ENCODE data around the gene PWP1.

Gene PWP1

DNA sequence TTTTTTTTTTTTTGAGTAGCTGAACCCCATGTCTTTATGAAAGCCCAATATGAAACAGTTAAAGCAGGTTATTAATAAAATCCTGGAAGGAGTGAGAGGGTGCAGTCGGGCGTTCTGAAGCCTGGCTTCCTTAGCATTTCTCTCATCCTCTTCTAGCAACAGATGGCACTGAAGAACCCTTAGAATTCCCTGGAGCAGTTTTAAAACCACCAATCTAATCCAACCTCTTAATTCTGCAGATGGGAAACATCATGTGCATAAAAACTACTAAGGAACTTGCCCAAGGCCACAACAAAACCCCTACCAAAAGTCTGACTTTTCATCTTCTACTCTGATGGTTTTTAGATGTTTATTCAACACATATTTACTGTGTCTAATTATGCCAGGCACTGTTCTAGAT lies 50.2 kb downstream of the PWP1 start:
- no peak overlapping the region for H3K27ac ChIP-seq (ENCODE audit: low read depth, low read length)
- no peaks in the 10 kb centered on the region for H3K4me1 ChIP-seq (ENCODE audit: control insufficient read depth, insufficient read depth, low read length, unreplicated experiment)
- no peak overlapping the region for H3K4me3 ChIP-seq (ENCODE audit: low read depth, low read length)
- H2AFZ ChIP-seq (ENCODE audit: low read length, unreplicated experiment): no peak overlapping the region
- peaks cover 38% of the 10 kb centered on the region for H3K36me3 ChIP-seq (ENCODE audit: insufficient read depth, low read length)
- no peaks in the 10 kb centered on the region for H3K27me3 ChIP-seq (ENCODE audit: insufficient read depth, low read length)
- no peaks in the 10 kb centered on the region for H3K79me2 ChIP-seq (ENCODE audit: control insufficient read depth, insufficient read depth, low read length, unreplicated experiment)

DNA sequence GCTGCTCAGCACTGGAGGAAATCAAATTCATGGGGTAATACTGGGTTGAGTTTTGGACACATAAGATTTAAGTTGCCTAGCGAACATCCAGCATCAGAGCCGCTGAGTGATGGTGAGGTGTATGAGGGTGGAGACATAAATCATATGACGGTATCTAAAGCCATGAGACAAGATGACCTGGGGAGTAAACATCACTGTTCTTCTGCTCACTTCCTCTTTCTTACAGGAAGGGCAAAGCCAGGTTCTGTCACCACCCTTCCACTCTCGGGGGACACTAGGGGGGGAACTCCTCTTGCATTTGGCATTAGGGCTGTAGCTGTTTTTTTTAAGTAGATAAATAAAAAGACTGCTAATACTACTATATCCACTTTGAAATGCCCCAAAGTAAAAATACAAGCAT lies 51.3 kb downstream of the PWP1 start:
- Histone ChIP-seq H3K4me1 (ENCODE audit: control insufficient read depth, insufficient read depth, low read length, unreplicated experiment) (no peaks in the 10 kb centered on the region), H3K4me3 (ENCODE audit: low read depth, low read length) (no peak overlapping the region), H2AFZ (ENCODE audit: low read length, unreplicated experiment) (no peak overlapping the region), H3K36me3 (ENCODE audit: insufficient read depth, low read length) (peaks cover 50% of the 10 kb centered on the region), H3K27ac (ENCODE audit: low read depth, low read length) (no peak overlapping the region), H3K79me2 (ENCODE audit: control insufficient read depth, insufficient read depth, low read length, unreplicated experiment) (no peaks in the 10 kb centered on the region), H3K27me3 (ENCODE audit: insufficient read depth, low read length) (no peaks in the 10 kb centered on the region)

DNA sequence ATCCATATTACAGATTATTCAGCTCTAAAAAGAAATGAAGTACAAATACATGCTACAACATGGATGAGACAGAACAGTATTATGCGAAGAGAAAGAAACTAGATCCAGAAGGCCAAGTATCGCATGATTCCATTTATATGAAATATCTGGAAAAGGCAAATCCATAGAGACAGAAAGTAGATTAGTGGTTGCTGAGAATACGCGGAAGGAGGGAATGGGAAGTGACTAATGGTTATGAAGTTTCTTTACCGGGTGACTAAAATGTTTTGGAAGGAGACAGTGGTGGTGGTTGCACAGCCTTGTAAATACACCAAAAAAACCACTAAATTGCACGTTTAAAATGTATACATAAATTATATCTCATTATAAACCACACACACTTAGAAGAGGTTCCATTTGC lies 62.9 kb downstream of the PWP1 start:
- H3K36me3 ChIP-seq (ENCODE audit: insufficient read depth, low read length): peaks cover 32% of the 10 kb centered on the region

GRCh38 chr12:107749083-107749482 lies 63.5 kb downstream of the PWP1 start:
- peak overlapping the region; percentile 90 for H3K27ac ChIP-seq (ENCODE audit: low read depth, low read length)
- H3K4me3 ChIP-seq (ENCODE audit: low read depth, low read length): peak overlapping the region; percentile 69
- H3K36me3 ChIP-seq (ENCODE audit: insufficient read depth, low read length): peaks cover 30% of the 10 kb centered on the region
- H3K27me3 ChIP-seq (ENCODE audit: insufficient read depth, low read length): no peaks in the 10 kb centered on the region
- peaks cover 41% of the 10 kb centered on the region for H3K4me1 ChIP-seq (ENCODE audit: control insufficient read depth, insufficient read depth, low read length, unreplicated experiment)
- peaks cover 28% of the 10 kb centered on the region for H3K79me2 ChIP-seq (ENCODE audit: control insufficient read depth, insufficient read depth, low read length, unreplicated experiment)
- H2AFZ ChIP-seq (ENCODE audit: low read length, unreplicated experiment): no peak overlapping the region

More for the DNA sequence above, 62.9 kb downstream of the PWP1 start:
- Histone ChIP-seq H3K27ac (ENCODE audit: low read depth, low read length) (peak overlapping the region; percentile 90), H3K27me3 (ENCODE audit: insufficient read depth, low read length) (no peaks in the 10 kb centered on the region), H3K4me3 (ENCODE audit: low read depth, low read length) (peak overlapping the region; percentile 69), H2AFZ (ENCODE audit: low read length, unreplicated experiment) (peak overlapping the region; percentile 12), H3K79me2 (ENCODE audit: control insufficient read depth, insufficient read depth, low read length, unreplicated experiment) (peaks cover 28% of the 10 kb centered on the region), H3K4me1 (ENCODE audit: control insufficient read depth, insufficient read depth, low read length, unreplicated experiment) (peaks cover 41% of the 10 kb centered on the region)

DNA sequence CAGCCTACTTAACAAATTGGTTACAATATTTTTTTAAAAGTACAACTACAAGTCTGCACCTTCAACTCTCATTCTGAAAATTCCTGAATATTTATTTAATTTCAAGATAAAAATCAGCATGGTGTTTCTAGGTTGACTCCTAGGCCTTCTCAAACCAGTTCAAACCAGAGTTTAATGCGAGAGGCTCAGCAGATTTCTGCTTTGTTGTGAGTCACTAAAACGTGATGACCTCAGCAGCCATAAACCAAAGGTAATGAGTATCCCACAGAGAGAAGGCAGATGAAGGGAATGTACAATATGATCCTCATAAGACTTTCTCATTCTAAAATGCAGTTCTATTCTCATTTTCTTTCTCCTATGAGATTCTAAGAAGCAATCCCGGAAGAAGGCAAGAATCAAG lies 73.8 kb downstream of the PWP1 start:
- H3K27ac ChIP-seq (ENCODE audit: low read depth, low read length): peak overlapping the region; percentile 90
- H3K79me2 ChIP-seq (ENCODE audit: control insufficient read depth, insufficient read depth, low read length, unreplicated experiment): peaks cover 48% of the 10 kb centered on the region
- peaks cover 15% of the 10 kb centered on the region for H3K36me3 ChIP-seq (ENCODE audit: insufficient read depth, low read length)
- peak overlapping the region; percentile 42 for H2AFZ ChIP-seq (ENCODE audit: low read length, unreplicated experiment)
- peaks cover 5% of the 10 kb centered on the region; the same call in 1 of the 2 replicates for H3K27me3 ChIP-seq (ENCODE audit: insufficient read depth, low read length)
- peak overlapping the region; percentile 94 for H3K4me3 ChIP-seq (ENCODE audit: low read depth, low read length)
- peaks cover 11% of the 10 kb centered on the region for H3K4me1 ChIP-seq (ENCODE audit: control insufficient read depth, insufficient read depth, low read length, unreplicated experiment)

GRCh38 chr12:107760207-107760808 lies 74.7 kb downstream of the PWP1 start:
- Histone ChIP-seq H2AFZ (ENCODE audit: low read length, unreplicated experiment) (peak overlapping the region; percentile 64), H3K79me2 (ENCODE audit: control insufficient read depth, insufficient read depth, low read length, unreplicated experiment) (peaks cover 44% of the 10 kb centered on the region), H3K27ac (ENCODE audit: low read depth, low read length) (peak overlapping the region; percentile 90), H3K4me3 (ENCODE audit: low read depth, low read length) (peak overlapping the region; percentile 94), H3K4me1 (ENCODE audit: control insufficient read depth, insufficient read depth, low read length, unreplicated experiment) (peaks cover 11% of the 10 kb centered on the region), H3K36me3 (ENCODE audit: insufficient read depth, low read length) (peaks cover 8% of the 10 kb centered on the region; the same call in 1 of the 2 replicates), H3K27me3 (ENCODE audit: insufficient read depth, low read length) (peaks cover 11% of the 10 kb centered on the region; the same call in 1 of the 2 replicates)

DNA sequence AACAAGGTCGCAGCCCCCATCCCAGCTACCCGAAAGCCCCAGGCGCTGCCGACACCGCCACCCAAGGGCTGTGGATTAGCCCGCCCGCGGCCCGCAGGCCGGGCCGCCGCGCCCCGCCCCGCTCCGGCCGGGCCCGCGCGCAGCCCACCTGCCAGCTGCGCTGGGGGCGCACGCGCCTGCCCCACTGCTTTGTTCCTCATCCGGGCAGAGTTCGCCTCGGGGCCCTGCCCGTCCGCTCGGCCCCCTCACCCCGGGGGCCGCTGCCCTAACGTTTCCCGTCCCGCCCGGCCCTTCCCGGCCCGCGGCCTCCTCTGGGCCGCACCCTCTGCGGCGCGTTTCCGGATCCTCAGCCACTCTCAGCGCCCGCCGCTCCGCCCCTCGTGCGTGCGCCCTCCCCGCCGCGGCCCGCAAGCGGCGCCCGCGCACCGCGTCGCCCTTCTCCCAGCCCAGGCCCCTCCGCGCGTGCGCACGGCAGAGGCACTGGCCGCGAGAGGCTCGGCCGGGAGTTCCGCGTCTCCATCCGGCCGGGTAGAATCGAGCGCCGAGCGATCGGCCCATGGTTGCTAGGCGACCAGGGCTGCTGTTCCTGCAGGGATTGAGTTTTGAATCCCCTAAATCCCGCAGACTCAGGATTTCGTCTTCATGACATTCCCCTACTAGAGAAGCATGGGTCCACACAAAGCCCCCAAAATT lies 75.4 kb downstream of the PWP1 start, which contains the start of gene PRDM4:
PRDM4 (minus strand) TSS at position 329 of the 693 bp plus-strand sequence. CDS start 622 bp downstream, outside the sequence.
- Histone ChIP-seq H3K27me3 (ENCODE audit: insufficient read depth, low read length) (peaks cover 15% of the 10 kb centered on the region; the same call in 1 of the 2 replicates), H3K4me1 (ENCODE audit: control insufficient read depth, insufficient read depth, low read length, unreplicated experiment) (peaks cover 11% of the 10 kb centered on the region), H3K27ac (ENCODE audit: low read depth, low read length) (peak within 1 kb of the TSS; percentile 90), H2AFZ (ENCODE audit: low read length, unreplicated experiment) (peak within 1 kb of the TSS; percentile 91), H3K79me2 (ENCODE audit: control insufficient read depth, insufficient read depth, low read length, unreplicated experiment) (peaks cover 44% of the 10 kb centered on the region), H3K4me3 (ENCODE audit: low read depth, low read length) (peak within 1 kb of the TSS; percentile 94), H3K36me3 (ENCODE audit: insufficient read depth, low read length) (peaks cover 8% of the 10 kb centered on the region; the same call in 1 of the 2 replicates)

- peaks cover 40% of the 10 kb centered on the region for H3K79me2 ChIP-seq (ENCODE audit: control insufficient read depth, insufficient read depth, low read length, unreplicated experiment)
- H3K36me3 ChIP-seq (ENCODE audit: insufficient read depth, low read length): peaks cover 5% of the 10 kb centered on the region; the same call in 1 of the 2 replicates
- no peak overlapping the region for H3K27ac ChIP-seq (ENCODE audit: low read depth, low read length)
- H3K4me3 ChIP-seq (ENCODE audit: low read depth, low read length): peak overlapping the region; percentile 94
- H3K4me1 ChIP-seq (ENCODE audit: control insufficient read depth, insufficient read depth, low read length, unreplicated experiment): peaks cover 11% of the 10 kb centered on the region
- H3K27me3 ChIP-seq (ENCODE audit: insufficient read depth, low read length): peaks cover 20% of the 10 kb centered on the region; the same call in 1 of the 2 replicates
- H2AFZ ChIP-seq (ENCODE audit: low read length, unreplicated experiment): peak overlapping the region; percentile 91
These were observed 75.9 kb downstream of the PWP1 start for GRCh38 chr12:107761502-107761904.

All from ACC112 (cell line).